WTC11 (cell line): ENCODE data around the gene PLCZ1.

ENCODE experiments used
- NR2C2 ChIP-seq: sonication (generic); formaldehyde crosslinking; IDR thresholded peaks from 2 replicates; pipeline ENCODE4 v1.8.0; 2022; ENCODE audit warnings: mild to moderate bottlenecking, missing genetic modification reagents
- NR3C1 ChIP-seq: sonication (generic); formaldehyde crosslinking; conservative IDR thresholded peaks from 2 replicates; pipeline ENCODE4 v1.8.1; 2023; ENCODE audit warnings: low read depth, mild to moderate bottlenecking, missing genetic modification reagents
- TF ChIP-seq, protein P1 (sequence below): fragments of 200-600 bp; IDR thresholded peaks from 2 replicates; pipeline ENCODE4 v1.8.0; 2022; ENCODE audit warnings: antibody characterized with exemption
- TF ChIP-seq, protein P2 (sequence below): sonication (generic); formaldehyde crosslinking; conservative IDR thresholded peaks from 2 replicates; pipeline ENCODE4 v1.8.1; 2022; ENCODE audit warnings: mild to moderate bottlenecking, missing genetic modification reagents

DNA sequence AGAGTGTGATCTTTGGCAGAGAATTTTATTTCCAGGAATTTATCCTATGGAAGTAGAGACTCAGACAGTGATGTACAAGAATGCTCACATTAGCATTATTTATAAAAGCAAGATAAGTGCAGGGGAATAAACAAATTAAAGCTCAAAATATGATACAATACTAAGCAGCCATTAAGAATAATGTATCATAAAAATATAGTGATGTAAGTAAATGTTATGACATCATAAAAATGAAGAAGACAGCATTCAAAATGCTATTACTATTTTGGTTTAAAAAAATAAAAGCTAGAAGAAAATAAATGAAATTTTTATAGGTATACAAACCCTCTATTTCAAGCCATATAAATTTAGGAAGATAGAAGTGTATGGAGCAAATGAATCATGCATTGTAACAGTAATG lies 17.1 kb downstream of the PLCZ1 start:
- TF ChIP-seq NR2C2 = no peak
- TF ChIP-seq, protein P1, sequence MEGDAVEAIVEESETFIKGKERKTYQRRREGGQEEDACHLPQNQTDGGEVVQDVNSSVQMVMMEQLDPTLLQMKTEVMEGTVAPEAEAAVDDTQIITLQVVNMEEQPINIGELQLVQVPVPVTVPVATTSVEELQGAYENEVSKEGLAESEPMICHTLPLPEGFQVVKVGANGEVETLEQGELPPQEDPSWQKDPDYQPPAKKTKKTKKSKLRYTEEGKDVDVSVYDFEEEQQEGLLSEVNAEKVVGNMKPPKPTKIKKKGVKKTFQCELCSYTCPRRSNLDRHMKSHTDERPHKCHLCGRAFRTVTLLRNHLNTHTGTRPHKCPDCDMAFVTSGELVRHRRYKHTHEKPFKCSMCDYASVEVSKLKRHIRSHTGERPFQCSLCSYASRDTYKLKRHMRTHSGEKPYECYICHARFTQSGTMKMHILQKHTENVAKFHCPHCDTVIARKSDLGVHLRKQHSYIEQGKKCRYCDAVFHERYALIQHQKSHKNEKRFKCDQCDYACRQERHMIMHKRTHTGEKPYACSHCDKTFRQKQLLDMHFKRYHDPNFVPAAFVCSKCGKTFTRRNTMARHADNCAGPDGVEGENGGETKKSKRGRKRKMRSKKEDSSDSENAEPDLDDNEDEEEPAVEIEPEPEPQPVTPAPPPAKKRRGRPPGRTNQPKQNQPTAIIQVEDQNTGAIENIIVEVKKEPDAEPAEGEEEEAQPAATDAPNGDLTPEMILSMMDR = no peak
- TF ChIP-seq, protein P2, sequence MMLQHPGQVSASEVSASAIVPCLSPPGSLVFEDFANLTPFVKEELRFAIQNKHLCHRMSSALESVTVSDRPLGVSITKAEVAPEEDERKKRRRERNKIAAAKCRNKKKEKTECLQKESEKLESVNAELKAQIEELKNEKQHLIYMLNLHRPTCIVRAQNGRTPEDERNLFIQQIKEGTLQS = no peak
- no peak for TF ChIP-seq NR3C1 (CRISPR knock-in tag)
